ENCODE results near the gene KNTC1.

The KNTC1 gene

DNA sequence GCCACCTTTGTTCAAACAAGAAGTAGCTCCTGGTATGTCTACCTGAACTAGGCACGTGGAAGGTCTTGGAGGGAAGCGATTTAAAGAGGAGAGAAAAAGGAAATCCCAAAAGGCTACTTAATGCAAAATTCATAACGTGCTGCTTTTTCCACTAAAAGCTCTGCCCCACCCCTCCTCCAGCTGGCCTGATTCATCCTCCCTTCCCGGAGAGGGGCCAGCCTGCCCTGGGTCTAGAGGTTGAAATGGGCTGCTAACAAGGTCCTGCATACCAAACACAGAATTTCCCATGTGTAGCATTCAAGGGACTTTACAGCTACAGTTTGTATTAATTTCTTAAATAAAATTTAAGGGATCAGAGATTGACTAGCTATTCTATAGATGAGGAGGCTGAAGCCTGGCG, 83.2 kb downstream of the KNTC1 start:
- TF ChIP-seq ZNF70 (CRISPR knock-in tag; IDR thresholded peaks at IDR 0.05) (no peak), ZFP3 (CRISPR knock-in tag; IDR thresholded peaks at IDR 0.05) (no peak), RARB (CRISPR knock-in tag; IDR thresholded peaks at IDR 0.05) (no peak), ZC3H10 (CRISPR knock-in tag; IDR thresholded peaks at IDR 0.05) (no peak), ARNTL (CRISPR knock-in tag; IDR thresholded peaks at IDR 0.05; ENCODE audit: borderline replicate concordance, low read depth) (no peak), GLIS3 (CRISPR knock-in tag; IDR thresholded peaks at IDR 0.05) (no peak), TCF4 (CRISPR knock-in tag; IDR thresholded peaks at IDR 0.05; ENCODE audit: borderline replicate concordance) (no peak), ISL1 (CRISPR knock-in tag; IDR thresholded peaks at IDR 0.05) (no peak), ZFP30 (CRISPR knock-in tag; IDR thresholded peaks at IDR 0.05) (no peak), TOX (CRISPR knock-in tag; IDR thresholded peaks at IDR 0.05; ENCODE audit: borderline replicate concordance) (no peak), BACH2 (CRISPR knock-in tag; IDR thresholded peaks at IDR 0.05; ENCODE audit: borderline replicate concordance) (no peak), CSDC2 (CRISPR knock-in tag; IDR thresholded peaks at IDR 0.05) (no peak), OSR1 (CRISPR knock-in tag; IDR thresholded peaks at IDR 0.05) (no peak), ZNF565 (CRISPR knock-in tag; conservative IDR thresholded peaks at IDR 0.05; ENCODE audit: low read depth) (no peak)
- TF ChIP-seq, protein P1, sequence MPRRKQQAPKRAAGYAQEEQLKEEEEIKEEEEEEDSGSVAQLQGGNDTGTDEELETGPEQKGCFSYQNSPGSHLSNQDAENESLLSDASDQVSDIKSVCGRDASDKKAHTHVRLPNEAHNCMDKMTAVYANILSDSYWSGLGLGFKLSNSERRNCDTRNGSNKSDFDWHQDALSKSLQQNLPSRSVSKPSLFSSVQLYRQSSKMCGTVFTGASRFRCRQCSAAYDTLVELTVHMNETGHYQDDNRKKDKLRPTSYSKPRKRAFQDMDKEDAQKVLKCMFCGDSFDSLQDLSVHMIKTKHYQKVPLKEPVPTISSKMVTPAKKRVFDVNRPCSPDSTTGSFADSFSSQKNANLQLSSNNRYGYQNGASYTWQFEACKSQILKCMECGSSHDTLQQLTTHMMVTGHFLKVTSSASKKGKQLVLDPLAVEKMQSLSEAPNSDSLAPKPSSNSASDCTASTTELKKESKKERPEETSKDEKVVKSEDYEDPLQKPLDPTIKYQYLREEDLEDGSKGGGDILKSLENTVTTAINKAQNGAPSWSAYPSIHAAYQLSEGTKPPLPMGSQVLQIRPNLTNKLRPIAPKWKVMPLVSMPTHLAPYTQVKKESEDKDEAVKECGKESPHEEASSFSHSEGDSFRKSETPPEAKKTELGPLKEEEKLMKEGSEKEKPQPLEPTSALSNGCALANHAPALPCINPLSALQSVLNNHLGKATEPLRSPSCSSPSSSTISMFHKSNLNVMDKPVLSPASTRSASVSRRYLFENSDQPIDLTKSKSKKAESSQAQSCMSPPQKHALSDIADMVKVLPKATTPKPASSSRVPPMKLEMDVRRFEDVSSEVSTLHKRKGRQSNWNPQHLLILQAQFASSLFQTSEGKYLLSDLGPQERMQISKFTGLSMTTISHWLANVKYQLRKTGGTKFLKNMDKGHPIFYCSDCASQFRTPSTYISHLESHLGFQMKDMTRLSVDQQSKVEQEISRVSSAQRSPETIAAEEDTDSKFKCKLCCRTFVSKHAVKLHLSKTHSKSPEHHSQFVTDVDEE (CRISPR knock-in tag; IDR thresholded peaks at IDR 0.05) = no peak
- TF ChIP-seq, protein P2, sequence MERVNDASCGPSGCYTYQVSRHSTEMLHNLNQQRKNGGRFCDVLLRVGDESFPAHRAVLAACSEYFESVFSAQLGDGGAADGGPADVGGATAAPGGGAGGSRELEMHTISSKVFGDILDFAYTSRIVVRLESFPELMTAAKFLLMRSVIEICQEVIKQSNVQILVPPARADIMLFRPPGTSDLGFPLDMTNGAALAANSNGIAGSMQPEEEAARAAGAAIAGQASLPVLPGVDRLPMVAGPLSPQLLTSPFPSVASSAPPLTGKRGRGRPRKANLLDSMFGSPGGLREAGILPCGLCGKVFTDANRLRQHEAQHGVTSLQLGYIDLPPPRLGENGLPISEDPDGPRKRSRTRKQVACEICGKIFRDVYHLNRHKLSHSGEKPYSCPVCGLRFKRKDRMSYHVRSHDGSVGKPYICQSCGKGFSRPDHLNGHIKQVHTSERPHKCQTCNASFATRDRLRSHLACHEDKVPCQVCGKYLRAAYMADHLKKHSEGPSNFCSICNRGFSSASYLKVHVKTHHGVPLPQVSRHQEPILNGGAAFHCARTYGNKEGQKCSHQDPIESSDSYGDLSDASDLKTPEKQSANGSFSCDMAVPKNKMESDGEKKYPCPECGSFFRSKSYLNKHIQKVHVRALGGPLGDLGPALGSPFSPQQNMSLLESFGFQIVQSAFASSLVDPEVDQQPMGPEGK (CRISPR knock-in tag; IDR thresholded peaks at IDR 0.05; ENCODE audit: borderline replicate concordance) = no peak
- TF ChIP-seq, protein P3, sequence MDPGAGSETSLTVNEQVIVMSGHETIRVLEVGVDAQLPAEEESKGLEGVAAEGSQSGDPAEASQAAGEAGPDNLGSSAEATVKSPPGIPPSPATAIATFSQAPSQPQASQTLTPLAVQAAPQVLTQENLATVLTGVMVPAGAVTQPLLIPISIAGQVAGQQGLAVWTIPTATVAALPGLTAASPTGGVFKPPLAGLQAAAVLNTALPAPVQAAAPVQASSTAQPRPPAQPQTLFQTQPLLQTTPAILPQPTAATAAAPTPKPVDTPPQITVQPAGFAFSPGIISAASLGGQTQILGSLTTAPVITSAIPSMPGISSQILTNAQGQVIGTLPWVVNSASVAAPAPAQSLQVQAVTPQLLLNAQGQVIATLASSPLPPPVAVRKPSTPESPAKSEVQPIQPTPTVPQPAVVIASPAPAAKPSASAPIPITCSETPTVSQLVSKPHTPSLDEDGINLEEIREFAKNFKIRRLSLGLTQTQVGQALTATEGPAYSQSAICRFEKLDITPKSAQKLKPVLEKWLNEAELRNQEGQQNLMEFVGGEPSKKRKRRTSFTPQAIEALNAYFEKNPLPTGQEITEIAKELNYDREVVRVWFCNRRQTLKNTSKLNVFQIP (CRISPR knock-in tag; IDR thresholded peaks at IDR 0.05; ENCODE audit: borderline replicate concordance, low read depth) = no peak
- TF ChIP-seq, protein P4, sequence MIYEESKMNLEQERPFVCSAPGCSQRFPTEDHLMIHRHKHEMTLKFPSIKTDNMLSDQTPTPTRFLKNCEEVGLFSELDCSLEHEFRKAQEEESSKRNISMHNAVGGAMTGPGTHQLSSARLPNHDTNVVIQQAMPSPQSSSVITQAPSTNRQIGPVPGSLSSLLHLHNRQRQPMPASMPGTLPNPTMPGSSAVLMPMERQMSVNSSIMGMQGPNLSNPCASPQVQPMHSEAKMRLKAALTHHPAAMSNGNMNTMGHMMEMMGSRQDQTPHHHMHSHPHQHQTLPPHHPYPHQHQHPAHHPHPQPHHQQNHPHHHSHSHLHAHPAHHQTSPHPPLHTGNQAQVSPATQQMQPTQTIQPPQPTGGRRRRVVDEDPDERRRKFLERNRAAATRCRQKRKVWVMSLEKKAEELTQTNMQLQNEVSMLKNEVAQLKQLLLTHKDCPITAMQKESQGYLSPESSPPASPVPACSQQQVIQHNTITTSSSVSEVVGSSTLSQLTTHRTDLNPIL (CRISPR knock-in tag; IDR thresholded peaks at IDR 0.05; ENCODE audit: low read depth) = no peak
- TF ChIP-seq, protein P5, sequence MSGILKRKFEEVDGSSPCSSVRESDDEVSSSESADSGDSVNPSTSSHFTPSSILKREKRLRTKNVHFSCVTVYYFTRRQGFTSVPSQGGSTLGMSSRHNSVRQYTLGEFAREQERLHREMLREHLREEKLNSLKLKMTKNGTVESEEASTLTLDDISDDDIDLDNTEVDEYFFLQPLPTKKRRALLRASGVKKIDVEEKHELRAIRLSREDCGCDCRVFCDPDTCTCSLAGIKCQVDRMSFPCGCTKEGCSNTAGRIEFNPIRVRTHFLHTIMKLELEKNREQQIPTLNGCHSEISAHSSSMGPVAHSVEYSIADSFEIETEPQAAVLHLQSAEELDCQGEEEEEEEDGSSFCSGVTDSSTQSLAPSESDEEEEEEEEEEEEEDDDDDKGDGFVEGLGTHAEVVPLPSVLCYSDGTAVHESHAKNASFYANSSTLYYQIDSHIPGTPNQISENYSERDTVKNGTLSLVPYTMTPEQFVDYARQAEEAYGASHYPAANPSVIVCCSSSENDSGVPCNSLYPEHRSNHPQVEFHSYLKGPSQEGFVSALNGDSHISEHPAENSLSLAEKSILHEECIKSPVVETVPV (CRISPR knock-in tag; IDR thresholded peaks at IDR 0.05) = no peak
- ATAC-seq = no peak

DNA sequence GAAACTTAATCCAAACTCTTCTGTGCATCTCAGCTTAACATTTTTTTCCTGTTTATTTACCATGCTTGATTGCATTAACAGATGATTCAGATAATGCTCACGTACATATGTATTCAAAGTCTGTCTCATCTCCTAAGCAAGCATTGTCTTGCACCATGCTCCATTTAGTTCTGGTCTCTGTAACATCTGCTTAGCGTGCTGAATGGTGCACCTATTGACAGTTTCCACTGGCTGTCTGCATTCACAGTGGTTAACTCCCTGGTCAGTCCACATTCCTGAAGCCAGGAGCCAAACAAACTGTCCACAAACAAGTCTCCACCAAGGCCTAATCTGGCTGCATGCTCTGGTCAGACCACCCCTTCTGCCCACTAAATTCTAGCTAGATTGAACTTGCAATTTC, 83.9 kb downstream of the KNTC1 start:
- ATAC-seq = no peak

More for the DNA sequence above, 83.9 kb downstream of the KNTC1 start:
- TF ChIP-seq PPARA (CRISPR knock-in tag; IDR thresholded peaks at IDR 0.05; ENCODE audit: borderline replicate concordance) = no peak
- TF ChIP-seq ZFP30 (CRISPR knock-in tag; IDR thresholded peaks at IDR 0.05) = no peak
- TF ChIP-seq, protein P1 (CRISPR knock-in tag; IDR thresholded peaks at IDR 0.05) = no peak
- TF ChIP-seq ZNF565 (CRISPR knock-in tag; conservative IDR thresholded peaks at IDR 0.05; ENCODE audit: low read depth) = no peak

All from SK-N-SH treated with all-trans-retinoic acid at 6 μM for 48 hours (cell line).